ENCODE results near the gene DENND1A.

DENND1A gene

GRCh38 chr9:123865226-123866000, 64.5 kb downstream of the DENND1A start:
- no peak for DNase-seq
- peak overlapping the region in 1 of 2 donors; percentile 29 for H3K27ac ChIP-seq
- no peak overlapping the region for H3K4me3 ChIP-seq
- H3K4me1 ChIP-seq: peaks cover 0 to 32% (median 11%) of the 10 kb centered on the region in 4 donors
- no peaks in the 10 kb centered on the region for H3K9me3 ChIP-seq
- intact Hi-C loops (cut with DNase I; ENCODE audit: low total_unique reads): no loop called here
- TF ChIP-seq CTCF (IDR thresholded peaks at IDR 0.05): no peak
- H3K27me3 ChIP-seq: no peaks in the 10 kb centered on the region
- no peaks in the 10 kb centered on the region for H3K36me3 ChIP-seq

- intact Hi-C loops (cut with DNase I; ENCODE audit: low total_unique reads): no loop called here
- no peak overlapping the region for H3K4me3 ChIP-seq
- H3K4me1 ChIP-seq: peaks cover 0 to 32% (median 11%) of the 10 kb centered on the region in 4 donors
- H3K36me3 ChIP-seq: no peaks in the 10 kb centered on the region
- TF ChIP-seq CTCF (IDR thresholded peaks at IDR 0.05): no peak
- no peak for DNase-seq
- no peaks in the 10 kb centered on the region for H3K27me3 ChIP-seq
- no peak overlapping the region for H3K27ac ChIP-seq
- H3K9me3 ChIP-seq: no peaks in the 10 kb centered on the region
Observed at GRCh38 chr9:123864251-123864650, 65.7 kb downstream of the DENND1A start.

- intact Hi-C loops (cut with DNase I; ENCODE audit: low total_unique reads): no loop called here
- no peak overlapping the region for H3K27ac ChIP-seq
- TF ChIP-seq CTCF (IDR thresholded peaks at IDR 0.05): no peak
- H3K4me1 ChIP-seq: peaks cover 0 to 37% (median 11%) of the 10 kb centered on the region in 4 donors
- H3K9me3 ChIP-seq: no peaks in the 10 kb centered on the region
- no peaks in the 10 kb centered on the region for H3K36me3 ChIP-seq
- H3K27me3 ChIP-seq: no peaks in the 10 kb centered on the region
- no peak overlapping the region for H3K4me3 ChIP-seq
- DNase-seq: no peak
Observed at GRCh38 chr9:123863164-123863855, 66.6 kb downstream of the DENND1A start.

GRCh38 chr9:123861756-123862120, 68.2 kb downstream of the DENND1A start:
- Histone ChIP-seq H3K4me1 (peaks cover 0 to 37% (median 11%) of the 10 kb centered on the region in 4 donors), H3K9me3 (no peaks in the 10 kb centered on the region), H3K27ac (no peak overlapping the region), H3K27me3 (no peaks in the 10 kb centered on the region), H3K36me3 (no peaks in the 10 kb centered on the region), H3K4me3 (no peak overlapping the region)
- no peak for TF ChIP-seq CTCF (IDR thresholded peaks at IDR 0.05)
- intact Hi-C loops (cut with DNase I; ENCODE audit: low total_unique reads): no loop called here
- no peak for DNase-seq

GRCh38 chr9:123861086-123861755, 68.7 kb downstream of the DENND1A start:
- no peak for DNase-seq
- Histone ChIP-seq H3K36me3 (no peaks in the 10 kb centered on the region), H3K27me3 (no peaks in the 10 kb centered on the region), H3K4me3 (no peak overlapping the region), H3K9me3 (no peaks in the 10 kb centered on the region), H3K4me1 (peaks cover 0 to 37% (median 11%) of the 10 kb centered on the region in 4 donors), H3K27ac (no peak overlapping the region)
- TF ChIP-seq CTCF (IDR thresholded peaks at IDR 0.05): no peak
- intact Hi-C loops (cut with DNase I; ENCODE audit: low total_unique reads): no loop called here

Data from tibial artery (tissue), 4 donors.